SHP77 treated with DMSO at 0.1 percent for 48 hours (cell line): ENCODE data around the gene SLC6A16.
"Not testable (repeated sequence)": the region's sequence is repeated elsewhere in the genome, so short reads cannot be mapped to it uniquely, and the experiment has no call there.

ENCODE experiments used
- DNase-seq: peaks from one replicate; lab custom pipeline; 2025; lab: John Stamatoyannopoulos, UW

SLC6A16 gene

DNA sequence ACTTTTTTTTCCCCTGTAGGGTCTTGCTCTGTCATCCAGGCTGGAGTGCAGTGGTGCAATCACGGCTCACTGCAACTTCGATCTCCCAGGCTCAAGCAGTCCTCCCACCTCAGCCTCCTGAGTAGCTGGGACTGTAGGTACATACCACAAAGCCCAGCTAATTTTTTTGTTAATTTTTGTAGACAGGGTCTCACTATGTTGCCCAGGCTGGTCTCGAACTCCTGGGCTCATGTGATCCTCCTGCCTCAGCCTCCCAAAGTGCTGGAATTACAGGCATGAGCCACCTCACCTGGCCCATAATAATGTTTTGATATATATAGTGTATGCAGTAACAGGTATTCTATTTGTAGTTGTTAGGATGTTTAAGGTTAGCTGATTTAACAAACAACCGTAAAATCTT, 6.2 kb upstream of the SLC6A16 start:
- not testable (repeated sequence) for DNase-seq

GRCh38 chr19:49328741-49329140, 3.8 kb upstream of the SLC6A16 start:
- DNase-seq: no peak

DNA sequence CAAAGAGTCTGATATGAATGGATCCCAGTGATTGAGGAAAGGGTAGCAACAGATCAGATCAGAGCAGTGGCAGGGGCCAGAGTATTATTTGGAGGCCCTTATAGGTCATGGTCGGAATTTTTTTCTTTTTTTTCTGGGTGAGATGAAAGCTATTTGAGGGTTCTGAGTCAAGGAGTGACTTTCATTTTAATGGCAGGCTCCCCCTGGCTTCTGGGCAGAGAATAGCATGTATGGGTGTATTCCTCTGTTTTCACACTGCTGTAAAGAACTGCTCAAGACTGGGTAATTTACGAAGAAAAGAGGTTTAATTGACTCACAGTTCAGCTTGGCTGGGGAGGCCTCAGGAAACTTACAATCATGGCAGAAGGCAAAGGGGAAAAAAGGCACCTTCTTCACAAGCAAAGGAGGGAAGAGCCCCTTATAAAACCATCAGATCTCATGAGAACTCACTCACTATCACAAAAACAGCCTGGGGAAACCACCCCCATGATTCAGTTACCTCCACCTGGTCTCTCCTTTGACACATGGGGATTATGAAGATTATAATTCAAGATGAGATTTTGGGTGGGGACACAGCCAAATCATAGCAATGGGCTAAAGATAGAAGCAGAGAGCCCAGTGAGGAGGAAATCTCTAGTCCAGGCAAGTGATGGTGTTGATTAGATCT, 3.0 kb upstream of the SLC6A16 start:
- no peak for DNase-seq

DNA sequence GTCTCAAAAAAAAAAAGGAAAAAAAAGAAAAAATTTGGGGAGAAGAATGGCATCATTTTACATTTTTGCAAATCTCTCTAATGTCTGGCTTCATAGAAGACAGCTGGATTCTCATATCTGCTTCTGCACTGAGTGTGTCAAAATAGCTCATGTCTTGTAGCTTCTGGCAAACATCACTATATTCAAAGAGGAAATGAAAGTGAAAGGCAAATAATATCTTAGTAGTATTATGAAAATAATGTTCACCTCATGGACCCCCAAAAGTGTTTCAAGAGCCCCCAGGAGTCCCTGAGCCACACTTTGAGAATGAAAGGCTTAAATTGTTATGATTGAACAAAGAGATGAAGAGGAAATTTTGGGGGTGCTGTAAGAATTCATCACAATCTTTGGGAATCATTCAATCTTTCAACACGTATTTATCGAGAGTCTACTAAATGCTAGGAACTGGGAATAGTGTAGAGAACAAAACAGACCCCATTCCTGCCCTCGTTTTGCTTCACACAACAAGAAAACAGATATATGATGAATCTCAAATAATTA, 1.2 kb upstream of the SLC6A16 start:
- DNase-seq: no peak

DNA sequence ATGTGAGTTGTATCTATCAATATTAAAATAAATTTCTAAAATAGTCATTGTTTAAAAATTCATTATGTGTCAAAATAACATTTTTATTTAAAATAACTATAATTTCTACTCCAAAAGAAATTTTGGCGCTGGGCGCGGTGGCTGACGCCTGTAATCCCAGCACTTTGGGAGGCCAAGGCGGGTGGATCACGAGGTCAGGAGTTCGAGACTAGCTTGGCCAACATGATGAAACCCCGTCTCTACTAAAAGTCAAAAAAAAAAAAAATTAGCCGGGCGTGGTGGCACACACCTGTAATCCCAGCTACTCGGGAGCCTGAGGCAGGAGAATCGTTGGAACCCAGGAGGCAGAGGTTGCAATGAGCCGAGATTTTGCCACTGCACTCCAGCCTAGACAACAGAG, 765 bp upstream of the SLC6A16 start:
- not testable (repeated sequence) for DNase-seq

DNA sequence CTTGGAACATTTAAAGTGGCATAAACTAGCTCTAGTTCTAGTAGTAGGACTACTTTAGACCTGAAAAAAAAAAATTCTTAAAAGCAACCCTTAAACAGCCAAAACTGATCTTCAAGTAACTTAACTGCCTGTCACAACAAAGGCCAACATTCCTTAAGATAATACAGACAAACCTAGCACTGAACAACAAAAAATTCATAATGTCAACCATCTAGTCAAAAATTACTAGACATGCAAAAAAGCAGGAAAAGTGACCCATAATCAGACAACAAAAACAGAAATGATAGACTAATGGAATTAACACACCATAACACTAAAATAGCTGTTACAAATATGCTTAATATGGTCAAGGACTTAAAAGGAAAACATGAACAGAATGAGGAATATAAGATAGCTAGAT, 6.7 kb downstream of the SLC6A16 start:
- no peak for DNase-seq

GRCh38 chr19:49316284-49316683, 8.7 kb downstream of the SLC6A16 start:
- DNase-seq: no peak

DNA sequence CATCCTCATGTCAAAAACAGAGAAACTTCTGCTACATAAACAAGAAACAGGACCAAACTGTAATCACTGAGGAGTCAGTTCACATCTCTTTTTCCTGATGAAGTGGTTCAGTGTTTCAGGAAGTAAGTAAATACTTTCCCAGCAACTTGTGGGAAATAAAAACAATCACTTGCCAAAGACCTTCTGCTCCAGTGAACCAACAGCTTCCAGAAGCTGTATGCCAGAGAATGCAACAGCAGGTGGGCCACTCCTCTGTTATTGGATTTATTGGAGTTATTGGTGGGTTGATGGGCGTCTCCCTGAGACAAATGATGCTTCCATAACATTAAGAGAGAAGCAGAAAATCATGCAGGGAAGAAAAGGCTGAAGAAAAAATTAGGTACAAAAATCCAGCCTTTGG, 9.9 kb downstream of the SLC6A16 start:
- DNase-seq: no peak

DNA sequence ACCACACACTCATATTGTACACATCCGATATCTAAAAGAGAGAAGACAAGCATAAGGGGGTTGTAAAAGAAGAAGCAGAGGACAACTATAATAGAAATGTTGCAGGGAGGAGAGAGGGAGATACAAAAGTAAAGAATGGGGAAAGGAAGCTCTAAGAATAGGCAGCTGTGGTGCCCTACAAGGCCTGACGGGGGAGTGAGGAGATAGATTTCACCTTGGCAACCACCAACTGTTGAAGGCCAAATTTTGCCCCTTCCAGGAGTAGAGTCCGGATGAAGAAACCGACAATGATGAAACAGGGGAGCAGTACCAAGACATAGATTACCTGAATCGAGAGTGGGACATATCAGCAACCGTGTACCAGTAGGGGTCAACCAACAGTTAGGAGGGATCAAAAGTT, 15.9 kb downstream of the SLC6A16 start:
- DNase-seq: no peak

- DNase-seq: not testable (repeated sequence)
Measured at GRCh38 chr19:49306734-49307133, 18.3 kb downstream of the SLC6A16 start.

DNA sequence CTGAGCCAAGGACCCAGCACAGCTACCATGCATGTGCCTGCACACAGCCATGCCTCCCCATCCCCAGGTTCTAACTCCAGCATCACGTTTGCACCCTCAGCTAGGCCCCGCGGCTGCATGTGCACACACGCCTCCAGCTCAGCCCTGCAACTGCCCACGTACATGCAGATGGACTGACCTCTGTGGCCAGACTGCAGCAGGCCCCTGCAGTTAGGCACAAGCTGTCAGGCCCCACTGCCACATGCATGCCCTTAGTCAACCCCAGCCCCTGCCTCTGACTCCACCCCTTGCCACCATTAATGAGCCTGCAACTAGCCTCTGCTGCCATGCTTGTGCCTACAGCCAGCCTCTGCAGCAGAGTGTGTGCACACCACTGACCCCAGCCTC, 23.1 kb downstream of the SLC6A16 start:
- DNase-seq: no peak

GRCh38 chr19:49301165-49301865, 23.7 kb downstream of the SLC6A16 start:
- DNase-seq: peak; percentile 22

DNA sequence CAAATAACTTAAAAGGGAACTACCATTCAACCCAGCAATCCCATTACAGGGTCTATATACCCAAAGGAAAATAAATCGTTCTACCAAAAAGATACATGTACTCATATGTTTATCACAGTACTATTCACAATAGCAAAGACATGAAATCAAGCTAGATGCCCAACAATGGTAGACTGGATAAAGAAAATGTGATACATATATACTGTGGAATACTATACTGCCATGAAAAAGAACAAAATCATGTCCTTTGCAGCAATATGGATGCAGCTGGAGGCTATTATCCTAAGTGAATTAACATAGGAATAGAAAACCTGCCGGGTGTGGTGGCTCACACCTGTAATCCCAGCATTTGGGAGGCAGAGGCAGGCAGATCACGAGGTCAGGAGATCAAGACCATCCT, 26.3 kb downstream of the SLC6A16 start:
- not testable (repeated sequence) for DNase-seq

GRCh38 chr19:49297403-49297802, 27.6 kb downstream of the SLC6A16 start:
- DNase-seq: no peak

GRCh38 chr19:49295208-49295880, 29.6 kb downstream of the SLC6A16 start:
- DNase-seq: no peak

- no peak for DNase-seq
Measured at GRCh38 chr19:49294401-49294800, 30.6 kb downstream of the SLC6A16 start.

DNA sequence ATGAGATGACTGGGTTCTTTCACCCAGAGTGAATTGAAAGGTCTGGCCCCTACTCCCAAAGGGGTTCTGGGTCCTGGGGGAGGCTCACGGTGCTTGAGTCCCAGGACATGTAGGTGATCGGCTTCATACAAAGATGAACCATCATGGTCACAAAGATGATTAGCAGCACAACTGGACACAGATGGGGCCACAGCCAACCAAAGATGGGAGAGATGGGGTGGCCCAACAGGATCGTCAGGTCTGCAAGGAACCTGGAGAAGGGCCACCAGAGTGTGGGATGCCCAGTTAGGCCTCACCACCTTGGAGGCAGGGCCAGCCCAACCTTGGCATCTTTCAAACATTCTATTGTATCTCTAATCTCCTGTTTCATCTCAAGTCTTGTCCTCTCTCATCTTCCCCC, 34.5 kb downstream of the SLC6A16 start:
- DNase-seq: no peak

GRCh38 chr19:49289286-49289685, 35.7 kb downstream of the SLC6A16 start:
- not testable (repeated sequence) for DNase-seq

DNA sequence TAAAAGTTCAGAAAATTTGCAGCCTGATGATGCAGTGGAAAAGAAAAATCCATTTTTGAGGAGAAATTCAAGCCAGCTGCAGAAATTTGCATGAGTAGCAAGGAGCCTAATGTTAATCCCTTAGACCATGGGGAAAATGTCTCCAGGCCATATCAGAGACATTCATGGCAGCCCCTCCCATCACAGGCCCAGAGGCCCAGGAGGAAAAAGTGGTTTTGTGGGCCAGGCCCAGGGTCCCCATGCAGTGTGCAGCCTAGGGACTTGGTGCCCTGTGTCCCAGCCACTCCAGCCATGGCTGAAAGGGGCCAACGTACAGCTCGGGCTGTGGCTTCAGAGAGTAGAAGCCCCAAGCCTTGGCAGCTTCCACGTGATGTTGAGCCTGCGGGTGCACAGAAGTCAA, 36.8 kb downstream of the SLC6A16 start:
- DNase-seq: not testable (repeated sequence)

DNA sequence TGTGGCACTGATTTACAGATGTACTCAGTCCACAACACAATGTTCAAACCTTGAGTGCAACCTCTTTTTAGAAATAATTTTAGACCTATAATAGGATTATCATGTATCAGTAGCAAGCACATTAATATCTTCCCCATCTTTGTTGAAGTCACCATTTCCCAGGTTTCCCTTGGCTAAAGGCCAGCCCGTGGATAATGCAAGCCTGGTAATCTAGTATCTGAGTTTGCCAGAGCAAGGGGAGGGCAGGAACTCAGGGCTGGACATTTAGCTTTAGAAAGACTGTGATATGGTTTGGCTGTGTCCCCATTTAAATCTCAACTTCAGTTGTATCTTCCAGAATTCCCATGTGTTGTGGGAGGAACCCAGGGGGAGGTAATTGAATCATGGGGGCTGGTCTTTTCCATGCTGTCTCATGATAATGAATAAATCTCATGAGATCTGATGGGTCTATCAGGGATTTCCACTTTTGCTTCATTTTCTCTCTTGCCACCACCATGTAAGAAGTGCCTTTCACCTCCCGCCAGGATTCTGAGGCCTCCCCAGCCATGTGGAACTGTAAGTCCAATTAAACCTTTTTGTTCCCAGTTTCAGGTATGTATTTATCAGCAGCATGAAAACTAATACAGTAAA, 37.7 kb downstream of the SLC6A16 start:
- no peak for DNase-seq

GRCh38 chr19:49282184-49282583, 42.8 kb downstream of the SLC6A16 start:
- no peak for DNase-seq

- DNase-seq: no peak
Measured at GRCh38 chr19:49272204-49272603, 52.8 kb downstream of the SLC6A16 start.
